Stimulated activated CD4-positive, alpha-beta T cell treated with anti-CD3 and anti-CD28 coated beads, Interleukin-15, amount 100 ng/mL, for 24 hours (primary cell): Measurements from ENCODE around the gene PRDM11.
"Not testable (repeated sequence)": the region's sequence is repeated elsewhere in the genome, so short reads cannot be mapped to it uniquely, and the experiment has no call there.

Source experiments
- DNase-seq: peaks from one replicate; pipeline ENCODE4 v3.0.0-alpha.2; 2020

Gene PRDM11

DNA sequence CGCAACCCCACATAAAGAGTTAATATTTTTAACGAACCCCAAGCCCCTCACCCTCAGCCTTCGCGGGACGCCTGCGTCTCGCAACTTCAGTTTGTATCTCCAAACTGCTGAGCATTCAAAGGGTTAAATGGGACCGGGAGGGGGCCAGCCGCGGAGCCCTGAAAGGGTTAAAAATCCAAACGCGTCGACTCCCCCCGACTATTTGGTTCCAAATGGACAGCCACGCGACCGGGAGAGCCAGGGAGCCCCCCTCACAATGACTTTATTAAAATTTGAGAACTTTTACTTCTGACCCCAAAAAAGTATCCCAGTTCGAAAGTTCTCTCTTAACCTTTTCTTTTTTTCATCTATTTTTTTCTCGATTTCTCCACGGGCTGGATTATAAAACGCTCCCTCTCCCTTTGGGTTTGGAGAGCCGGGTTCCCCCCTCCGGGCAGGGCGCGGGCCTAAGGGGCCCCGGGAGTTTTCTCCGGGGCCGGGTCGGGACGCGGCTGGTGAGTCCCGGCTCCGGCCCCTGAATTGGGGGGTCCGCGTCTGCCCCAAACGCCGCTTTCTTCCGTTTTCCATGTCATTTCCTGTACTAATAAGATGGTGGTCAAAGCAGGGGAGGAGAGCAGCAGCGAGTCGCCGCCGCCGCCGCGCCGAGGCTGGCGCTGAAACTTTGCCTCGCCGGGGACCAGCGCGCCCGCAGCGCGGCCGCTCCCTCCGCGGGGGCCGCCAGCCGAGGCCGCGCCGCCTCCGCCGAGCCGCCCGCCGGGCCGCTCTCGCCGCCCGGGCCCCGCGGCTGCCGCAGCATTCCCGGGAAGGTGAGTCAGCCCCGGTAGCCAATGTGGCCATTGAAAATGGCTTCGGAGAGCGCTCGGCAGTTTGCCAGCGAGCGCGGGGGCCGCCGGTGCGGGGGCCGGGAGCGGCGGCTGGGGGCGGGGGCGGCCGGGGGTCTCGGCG is at the start of gene PRDM11:
PRDM11 (plus strand) TSS at position 568 of the 945 bp plus-strand sequence. CDS start 35,128 bp downstream, outside the sequence.
- peak; percentile 16 for DNase-seq

DNA sequence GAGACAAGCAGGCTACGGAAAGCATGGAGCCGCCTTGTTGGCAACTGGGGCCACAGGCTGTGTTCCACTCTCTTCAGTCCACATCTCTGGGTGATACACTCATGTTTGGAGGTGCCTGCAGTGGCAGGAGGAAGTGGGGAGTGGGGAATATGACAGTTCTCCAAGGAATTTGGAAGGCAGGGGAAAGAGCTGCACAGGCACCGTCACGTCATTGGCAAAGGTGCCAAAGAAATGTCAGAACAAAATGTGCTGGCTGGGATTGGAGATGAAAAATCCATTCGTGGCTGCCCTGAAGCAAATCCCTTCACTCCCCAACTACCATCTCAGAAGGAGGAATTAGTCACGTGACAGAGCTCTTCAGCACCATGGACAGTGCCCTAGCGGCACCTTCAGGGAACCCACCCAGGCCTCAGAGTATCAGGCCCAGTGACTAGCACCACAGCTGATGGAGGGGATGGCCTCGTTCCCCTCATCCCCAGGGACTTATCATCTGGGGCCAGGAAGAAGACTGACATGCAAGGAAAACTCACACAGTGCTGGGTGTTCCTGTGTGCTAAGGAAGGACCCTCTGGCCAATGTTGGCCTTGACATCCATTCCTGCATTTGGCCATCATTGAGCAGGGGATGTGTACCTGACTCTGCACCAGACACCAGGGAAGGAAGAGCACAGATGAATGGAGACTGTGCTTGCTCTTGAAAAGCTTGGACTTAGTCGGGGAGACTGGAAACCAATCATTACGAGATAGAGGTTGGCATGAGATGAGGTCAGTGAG is 48.5 kb upstream of the PRDM11 start:
- peak; percentile 47 for DNase-seq

DNA sequence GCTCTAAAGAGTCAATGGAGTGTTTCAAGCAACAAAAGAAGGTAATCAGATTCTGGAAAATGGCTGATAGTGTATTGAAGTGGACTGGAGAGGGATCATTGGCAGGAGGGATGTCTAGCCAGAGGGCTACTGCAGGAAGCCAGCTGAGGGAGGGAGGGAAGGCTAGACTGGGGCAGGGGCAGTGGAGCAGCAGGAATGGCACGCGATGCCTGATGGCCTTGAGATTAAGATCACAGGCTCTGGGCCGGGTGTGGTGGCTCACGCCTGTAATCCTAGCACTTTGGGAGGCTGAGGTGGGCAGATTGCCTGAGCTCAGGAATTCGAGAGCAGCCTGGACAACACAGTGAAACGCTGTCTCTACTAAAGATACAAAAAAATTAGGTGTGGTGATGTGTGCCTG is 47.5 kb upstream of the PRDM11 start:
- DNase-seq: no peak

DNA sequence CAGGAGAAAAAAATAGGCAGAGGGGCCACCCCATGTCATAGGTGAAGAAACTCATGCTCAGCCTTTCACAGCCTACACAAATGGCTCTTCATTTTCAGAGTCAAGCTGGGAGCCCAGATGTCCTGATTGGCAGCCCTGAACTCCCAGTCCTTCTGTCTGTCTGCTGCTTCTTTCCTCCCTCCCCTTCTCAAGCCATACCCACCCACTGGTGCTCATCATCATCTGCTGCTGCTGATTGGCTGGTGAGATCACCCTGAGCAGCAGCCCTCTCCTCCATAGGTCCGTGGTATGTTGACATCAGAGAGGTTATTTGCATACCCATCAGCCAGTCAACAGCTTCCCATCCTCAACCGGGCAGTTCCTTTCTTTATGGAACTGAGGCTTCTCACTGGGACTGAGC is 46.1 kb upstream of the PRDM11 start:
- no peak for DNase-seq

DNA sequence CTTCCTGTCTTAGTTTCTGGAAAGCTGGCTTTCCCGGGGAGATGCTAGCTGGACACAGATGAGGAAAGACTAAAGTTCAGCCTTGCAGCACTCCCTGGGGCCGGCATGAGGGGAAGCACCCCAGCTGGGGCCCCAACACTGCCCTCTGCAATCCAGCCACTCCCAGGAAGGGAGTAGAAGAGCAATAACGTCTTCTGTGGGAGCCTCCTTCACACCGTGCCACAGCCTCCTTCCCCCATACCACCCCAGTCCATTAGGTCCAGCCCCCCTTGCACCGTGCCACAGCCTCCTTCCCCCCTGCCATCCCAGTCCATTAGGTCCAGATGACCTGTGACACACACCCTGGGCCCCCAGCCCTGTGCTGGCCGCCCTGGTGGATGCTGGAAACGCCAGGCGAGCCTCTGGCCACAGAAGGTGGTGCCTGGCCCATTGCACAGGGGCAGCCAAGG is 44.1 kb upstream of the PRDM11 start:
- DNase-seq: no peak

DNA sequence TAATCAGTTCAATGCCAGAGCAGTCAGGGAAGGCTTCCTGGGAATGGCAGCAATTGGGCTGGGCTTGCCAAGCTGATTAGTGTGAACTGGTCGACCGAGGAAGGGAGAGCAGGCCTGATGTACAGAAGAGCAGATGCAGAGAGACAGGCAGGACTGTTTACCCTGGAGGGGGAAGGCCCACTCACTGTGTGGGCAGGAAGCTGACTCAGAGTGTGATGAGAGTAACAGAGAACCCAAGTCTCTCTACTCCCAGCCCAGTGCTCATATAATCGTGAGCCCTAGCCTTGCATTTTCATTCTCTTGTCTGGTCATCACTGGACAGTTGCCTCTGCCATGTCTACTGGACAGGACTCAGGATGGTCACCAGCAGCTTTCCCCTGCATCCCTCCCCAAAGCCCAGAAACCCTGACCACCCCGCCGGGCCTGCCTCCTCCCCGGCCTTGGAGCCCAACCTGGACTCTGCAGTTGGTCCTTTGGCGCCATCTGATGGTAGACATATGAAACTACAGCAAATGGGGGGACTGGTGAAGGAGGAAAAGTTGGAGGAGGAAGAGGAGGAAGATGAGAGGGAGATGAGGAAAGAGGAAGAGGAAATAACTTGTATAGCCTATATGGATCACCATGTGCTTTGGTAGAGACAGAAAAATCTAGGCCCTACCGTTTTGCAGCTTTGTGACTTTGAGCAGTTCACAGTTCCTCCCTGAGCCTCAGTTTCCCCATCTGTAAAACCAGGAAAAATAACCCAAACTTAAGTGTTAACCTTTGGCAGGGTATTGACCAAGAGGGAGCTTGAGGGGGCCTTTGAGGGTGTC is 43.4 kb upstream of the PRDM11 start:
- peak; percentile 76 for DNase-seq

DNA sequence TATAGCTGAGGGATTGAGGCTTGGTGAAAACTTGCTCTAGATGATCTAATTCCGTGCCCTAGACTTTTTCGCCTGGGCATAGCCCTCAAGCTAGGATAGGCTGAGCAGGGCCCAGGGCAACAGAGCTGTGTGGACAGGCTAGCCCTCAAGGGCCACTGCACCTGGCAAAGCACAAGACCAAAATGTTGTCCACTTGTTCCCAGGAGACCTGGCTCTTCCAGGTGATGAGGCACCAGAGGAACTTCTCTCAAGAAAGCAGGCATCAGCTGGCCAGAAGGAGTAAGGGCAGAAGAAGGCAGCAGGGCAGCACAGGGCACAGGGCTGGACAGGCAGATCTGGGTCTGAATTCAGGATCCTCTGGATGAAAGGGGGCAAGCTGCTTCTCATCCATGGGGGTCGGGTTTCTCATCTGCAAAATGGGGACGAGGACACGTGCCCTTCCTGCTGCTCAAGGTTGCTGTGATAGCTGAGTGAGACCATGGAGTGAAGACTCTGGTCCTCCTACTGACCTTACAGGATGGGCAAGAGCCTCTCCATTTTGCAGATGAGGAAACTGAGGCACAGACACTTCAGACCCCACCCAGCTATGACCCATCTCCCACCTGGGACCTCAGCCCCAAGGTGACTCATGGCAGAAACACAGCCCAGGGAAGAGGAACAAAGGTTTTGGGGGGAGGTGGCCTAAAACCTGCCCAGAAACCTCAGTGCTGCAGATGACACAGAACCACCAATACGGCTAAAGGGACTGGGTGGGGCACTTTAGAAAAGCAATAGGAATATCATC is 42.2 kb upstream of the PRDM11 start:
- no peak for DNase-seq

DNA sequence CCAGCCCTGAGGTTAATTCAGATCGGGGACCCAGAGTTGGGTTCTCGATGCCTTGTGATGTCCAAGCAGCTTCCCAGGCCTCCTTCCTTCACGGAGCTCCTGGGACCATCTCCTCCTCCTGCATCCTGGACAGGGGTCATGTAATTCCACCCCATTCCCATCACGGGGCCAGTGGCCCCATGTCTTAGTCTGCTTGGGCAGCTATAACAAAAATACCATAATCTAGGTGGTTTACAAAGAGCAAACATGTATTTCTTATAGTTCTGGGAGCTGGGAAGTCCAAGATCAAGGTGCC is 41.7 kb upstream of the PRDM11 start:
- no peak for DNase-seq

GRCh38 chr11:45105233-45105983 is 41.0 kb upstream of the PRDM11 start:
- peak; percentile 74 for DNase-seq

- DNase-seq: no peak
Measured at GRCh38 chr11:45105984-45106375, 40.5 kb upstream of the PRDM11 start.

DNA sequence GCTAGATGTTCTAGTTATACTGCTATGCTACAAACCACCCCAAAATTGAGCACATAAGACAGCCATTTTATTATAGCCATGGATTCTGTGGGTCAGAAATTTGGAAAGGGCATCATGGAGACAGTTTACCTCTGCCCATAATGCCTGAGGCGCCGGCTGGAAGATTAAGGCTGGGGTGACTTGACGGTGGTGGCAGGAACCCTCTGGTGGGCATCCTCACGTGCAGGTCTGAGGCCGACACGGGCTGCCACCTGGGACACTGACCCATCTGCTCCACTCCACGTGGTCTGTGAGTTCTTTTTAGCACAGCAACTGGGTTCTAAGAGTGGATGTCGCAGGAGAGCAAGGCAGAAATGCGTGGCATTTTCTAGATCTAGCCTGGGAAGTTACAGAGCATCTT is 40.0 kb upstream of the PRDM11 start:
- DNase-seq: no peak

GRCh38 chr11:45107029-45107428 is 39.4 kb upstream of the PRDM11 start:
- no peak for DNase-seq

- DNase-seq: no peak
Measured at GRCh38 chr11:45108070-45109064, 38.1 kb upstream of the PRDM11 start.

DNA sequence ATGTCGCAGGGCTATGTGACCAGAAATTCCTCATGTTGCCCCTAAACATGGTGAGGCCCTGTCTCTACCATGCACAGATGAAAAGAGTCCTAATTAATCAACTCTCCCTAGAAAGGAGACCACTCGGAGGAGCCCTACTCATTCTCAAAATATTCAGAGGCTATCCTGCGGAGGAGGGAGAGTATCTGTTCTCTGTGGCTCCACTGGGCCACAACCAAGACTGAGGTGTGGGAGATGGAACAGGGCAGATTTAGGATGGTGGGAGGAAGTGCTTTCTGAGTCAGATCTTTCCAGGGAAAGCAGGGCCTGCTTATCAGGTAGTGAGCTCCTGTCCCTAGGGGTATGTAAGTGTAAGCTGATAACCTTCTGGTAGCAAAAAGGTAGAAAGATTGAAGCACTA is 37.0 kb upstream of the PRDM11 start:
- no peak for DNase-seq

- DNase-seq: peak; percentile 28
Measured at GRCh38 chr11:45110562-45110961, 35.9 kb upstream of the PRDM11 start.

- no peak for DNase-seq
Measured at GRCh38 chr11:45113807-45114206, 32.6 kb upstream of the PRDM11 start.

GRCh38 chr11:45127836-45128235 is 18.6 kb upstream of the PRDM11 start:
- DNase-seq: not testable (repeated sequence)

- no peak for DNase-seq
Measured at GRCh38 chr11:45133878-45134277, 12.6 kb upstream of the PRDM11 start.

- DNase-seq: no peak
Measured at GRCh38 chr11:45141171-45141570, 5.3 kb upstream of the PRDM11 start.

- no peak for DNase-seq
Measured at GRCh38 chr11:45141631-45142030, 4.8 kb upstream of the PRDM11 start.
